Keratinocyte (primary cell): ENCODE results near the gene CD36. TPM values are rescaled to one million over a fixed set of nuclear protein-coding genes. Genes with fewer than 3 reads are reported as not detected.

Source experiments
- DNase-seq: peaks from one replicate; pipeline ENCODE4 v3.0.0-alpha.2; 2011; ENCODE audit warnings: low read depth, missing footprints, low spot score
- FAIRE-seq: peaks from 2 replicates; lab custom pipeline; 2011; peaks lifted over from hg19 to GRCh38; lab: Jason Lieb, UNC
- H2AFZ ChIP-seq: 2 replicates; pipeline ENCODE4 v1.6.0; 2012; ENCODE audit warnings: low read length, control low read depth, inconsistent platforms; ENCODE audit not compliant: control insufficient read depth
- H3K27ac ChIP-seq: 2 replicates; pipeline ENCODE4 v1.5.1; 2011; ENCODE audit warnings: low read length; ENCODE audit not compliant: control insufficient read depth, insufficient read depth
- H3K27me3 ChIP-seq: 3 replicates; pipeline ENCODE4 v1.6.0; 2011; ENCODE audit warnings: low read length; ENCODE audit not compliant: control insufficient read depth, insufficient read depth; ENCODE audit errors: extremely low read depth
- H3K36me3 ChIP-seq, 2 experiments: 2 replicates in 1 of 2; 3 replicates in 1 of 2; pipeline ENCODE4 v1.5.1; 2011; ENCODE audit warnings: low read length in 2 of 2, mild to moderate bottlenecking in 1 of 2; ENCODE audit not compliant: control insufficient read depth in 2 of 2, insufficient read depth in 2 of 2; ENCODE audit errors: extremely low read depth in 1 of 2
- H3K4me1 ChIP-seq: 3 replicates; pipeline ENCODE4 v1.5.1; 2011; ENCODE audit warnings: low read length; ENCODE audit not compliant: control insufficient read depth, insufficient read depth; ENCODE audit errors: extremely low read depth
- H3K4me2 ChIP-seq: 3 replicates; pipeline ENCODE4 v1.6.0; 2011; ENCODE audit warnings: low read depth, low read length; ENCODE audit not compliant: control insufficient read depth, insufficient read depth; ENCODE audit errors: extremely low read depth
- H3K4me3 ChIP-seq, 3 experiments: fragments of 200-600 bp in 1 of 3; sonication (generic) in 1 of 3; 2 replicates in 2 of 3; 3 replicates in 1 of 3; pipeline ENCODE4 v1.5.1; 2011 to 2016; ENCODE audit warnings: low read length in 3 of 3, mild to moderate bottlenecking in 3 of 3, control low read depth in 2 of 3, inconsistent platforms in 1 of 3, low read depth in 1 of 3, mixed read lengths in 1 of 3, mixed run types in 1 of 3, moderate library complexity in 1 of 3; ENCODE audit not compliant: control insufficient read depth in 2 of 3, insufficient read depth in 2 of 3; ENCODE audit errors: extremely low read depth in 1 of 3
- H3K79me2 ChIP-seq: 2 replicates; pipeline ENCODE4 v1.6.0; 2012; ENCODE audit warnings: low read length; ENCODE audit not compliant: control insufficient read depth, insufficient read depth
- H3K9ac ChIP-seq: 3 replicates; pipeline ENCODE4 v1.6.0; 2011; ENCODE audit warnings: low read length; ENCODE audit not compliant: control insufficient read depth, insufficient read depth; ENCODE audit errors: extremely low read depth
- H3K9me1 ChIP-seq: 3 replicates; pipeline ENCODE4 v1.6.0; 2011; ENCODE audit warnings: low read length; ENCODE audit not compliant: control insufficient read depth, insufficient read depth; ENCODE audit errors: extremely low read depth
- H3K9me3 ChIP-seq: 2 replicates; pipeline ENCODE4 v1.5.1; 2012; ENCODE audit warnings: low read depth, low read length; ENCODE audit not compliant: control insufficient read depth
- H4K20me1 ChIP-seq: 3 replicates; pipeline ENCODE4 v1.6.0; 2011; ENCODE audit warnings: low read length; ENCODE audit not compliant: control insufficient read depth, insufficient read depth; ENCODE audit errors: extremely low read depth
- CTCF ChIP-seq, 3 experiments: IDR thresholded peaks in 1 of 3; conservative IDR thresholded peaks in 1 of 3; optimal IDR thresholded peaks in 1 of 3; 2 replicates in 2 of 3; 3 replicates in 1 of 3; pipeline versions ENCODE3 to v1.5.1; 2011; ENCODE audit warnings: low read length in 3 of 3, mild to moderate bottlenecking in 3 of 3, moderate library complexity in 2 of 3, control low read depth in 1 of 3, inconsistent platforms in 1 of 3; ENCODE audit not compliant: insufficient read depth in 2 of 3; ENCODE audit errors: extremely low read depth in 1 of 3
- EZH2 ChIP-seq: IDR thresholded peaks from one replicate; pipeline ENCODE4 v1.6.1; 2012; ENCODE audit warnings: inconsistent platforms, mild to moderate bottlenecking, low read length, moderate library complexity
- dilution Hi-C: fragments of 300-500 bp; cut with MboI; formaldehyde crosslinking; loops from one replicate; pipeline ENCODE4 v1.7.0; 2020; ENCODE audit warnings: low sequenced_read_pairs; ENCODE audit not compliant: extremely low pct_ligation_motif_present
- polyA plus RNA-seq, 5 experiments: library from polyadenylated mRNA; depleted of rRNA in 3 of 5; stranded (reverse) in 3 of 5; stranded (forward) in 1 of 5; unstranded in 1 of 5; fragments of >200 nt; gene quantifications; 1 replicate in 1 of 5; 2 replicates in 3 of 5; 3 replicates in 1 of 5; pipeline versions ENCODE4 v1.2.1 to v1.2.3, GENCODE V29; 2011 to 2012; ENCODE audit warnings: missing spikeins in 2 of 5, low read depth in 1 of 5, low replicate concordance in 1 of 5

Gene CD36
- polyA plus RNA-seq, 1 donor (not counting 4 experiments of a cell fraction or from before 2014, with no cell fraction given), result 0.59 TPM

GRCh38 chr7:80648031-80648600, 9.7 kb downstream of the CD36 start:
- dilution Hi-C loops, result no loop called here
- Histone ChIP-seq H3K4me1 (peaks cover 10% of the 10 kb centered on the region), H3K79me2 (no peaks in the 10 kb centered on the region), H3K4me2 (no peak overlapping the region), H4K20me1 (no peaks in the 10 kb centered on the region), H3K27me3 (no peaks in the 10 kb centered on the region), H3K4me3 (no peak overlapping the region), H3K9me1 (no peaks in the 10 kb centered on the region), H3K36me3 (no peaks in the 10 kb centered on the region), H2AFZ (no peak overlapping the region), H3K27ac (no peak overlapping the region), H3K9ac (no peak overlapping the region), H3K9me3 (no peaks in the 10 kb centered on the region)
- TF ChIP-seq EZH2 (no peak), CTCF (optimal IDR thresholded peaks at IDR 0.05 in 1 of 3, IDR thresholded peaks at IDR 0.05 in 1 of 3, conservative IDR thresholded peaks at IDR 0.05 in 1 of 3; ENCODE audit: extremely low read depth in 1 of 3, insufficient read depth in 2 of 3, low read length in 3 of 3) (no peak)
- FAIRE-seq (no peak), DNase-seq (no peak)

GRCh38 chr7:80649011-80649410, 10.6 kb downstream of the CD36 start:
- no peaks in the 10 kb centered on the region for H3K36me3 ChIP-seq
- H3K4me3 ChIP-seq, result no peak overlapping the region
- H3K79me2 ChIP-seq, result no peaks in the 10 kb centered on the region
- H2AFZ ChIP-seq, result no peak overlapping the region
- H3K4me2 ChIP-seq, result no peak overlapping the region
- H4K20me1 ChIP-seq, result no peaks in the 10 kb centered on the region
- H3K4me1 ChIP-seq, result peaks cover 1% of the 10 kb centered on the region
- no peaks in the 10 kb centered on the region for H3K9me1 ChIP-seq
- TF ChIP-seq EZH2 (no peak), CTCF (optimal IDR thresholded peaks at IDR 0.05 in 1 of 3, IDR thresholded peaks at IDR 0.05 in 1 of 3, conservative IDR thresholded peaks at IDR 0.05 in 1 of 3; ENCODE audit: extremely low read depth in 1 of 3, insufficient read depth in 2 of 3, low read length in 3 of 3) (no peak)
- dilution Hi-C loops, result no loop called here
- no peaks in the 10 kb centered on the region for H3K9me3 ChIP-seq
- DNase-seq, result no peak
- H3K27ac ChIP-seq, result no peak overlapping the region
- no peak for FAIRE-seq
- no peaks in the 10 kb centered on the region for H3K27me3 ChIP-seq
- H3K9ac ChIP-seq, result no peak overlapping the region
